ENCODE results near the gene HDGFL3. TPM values are rescaled to one million over a fixed set of nuclear protein-coding genes. Genes with fewer than 3 reads are reported as not detected.

Gene HDGFL3
- total RNA-seq, 1 donor: 52.0 TPM

DNA sequence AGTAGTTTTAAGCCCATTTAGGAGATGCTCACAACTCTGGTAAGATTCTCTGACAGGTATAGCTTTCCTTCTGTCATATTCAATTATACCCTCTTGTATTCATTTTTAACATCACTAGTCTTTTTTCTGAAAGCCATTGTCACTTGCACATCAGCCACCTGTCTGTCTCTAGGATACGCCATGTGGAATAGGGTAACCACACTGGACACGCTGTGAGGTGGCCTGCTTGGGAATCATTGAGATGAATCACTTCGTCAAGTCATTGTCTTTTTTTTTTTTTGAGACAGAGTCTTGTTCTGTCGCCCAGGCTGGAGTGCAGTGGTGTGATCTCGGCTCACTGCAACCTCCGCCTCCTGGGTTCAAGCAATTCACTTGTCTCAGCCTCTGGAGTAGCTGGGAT lies 92.8 kb downstream of the HDGFL3 start:
- no peak for DNase-seq (ENCODE audit: low read depth)
- TF ChIP-seq, protein P1, sequence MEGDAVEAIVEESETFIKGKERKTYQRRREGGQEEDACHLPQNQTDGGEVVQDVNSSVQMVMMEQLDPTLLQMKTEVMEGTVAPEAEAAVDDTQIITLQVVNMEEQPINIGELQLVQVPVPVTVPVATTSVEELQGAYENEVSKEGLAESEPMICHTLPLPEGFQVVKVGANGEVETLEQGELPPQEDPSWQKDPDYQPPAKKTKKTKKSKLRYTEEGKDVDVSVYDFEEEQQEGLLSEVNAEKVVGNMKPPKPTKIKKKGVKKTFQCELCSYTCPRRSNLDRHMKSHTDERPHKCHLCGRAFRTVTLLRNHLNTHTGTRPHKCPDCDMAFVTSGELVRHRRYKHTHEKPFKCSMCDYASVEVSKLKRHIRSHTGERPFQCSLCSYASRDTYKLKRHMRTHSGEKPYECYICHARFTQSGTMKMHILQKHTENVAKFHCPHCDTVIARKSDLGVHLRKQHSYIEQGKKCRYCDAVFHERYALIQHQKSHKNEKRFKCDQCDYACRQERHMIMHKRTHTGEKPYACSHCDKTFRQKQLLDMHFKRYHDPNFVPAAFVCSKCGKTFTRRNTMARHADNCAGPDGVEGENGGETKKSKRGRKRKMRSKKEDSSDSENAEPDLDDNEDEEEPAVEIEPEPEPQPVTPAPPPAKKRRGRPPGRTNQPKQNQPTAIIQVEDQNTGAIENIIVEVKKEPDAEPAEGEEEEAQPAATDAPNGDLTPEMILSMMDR (IDR thresholded peaks at IDR 0.05; ENCODE audit: insufficient read depth, low read length): no peak
- no peak overlapping the region for H3K4me3 ChIP-seq (ENCODE audit: low read depth, low read length)

DNA sequence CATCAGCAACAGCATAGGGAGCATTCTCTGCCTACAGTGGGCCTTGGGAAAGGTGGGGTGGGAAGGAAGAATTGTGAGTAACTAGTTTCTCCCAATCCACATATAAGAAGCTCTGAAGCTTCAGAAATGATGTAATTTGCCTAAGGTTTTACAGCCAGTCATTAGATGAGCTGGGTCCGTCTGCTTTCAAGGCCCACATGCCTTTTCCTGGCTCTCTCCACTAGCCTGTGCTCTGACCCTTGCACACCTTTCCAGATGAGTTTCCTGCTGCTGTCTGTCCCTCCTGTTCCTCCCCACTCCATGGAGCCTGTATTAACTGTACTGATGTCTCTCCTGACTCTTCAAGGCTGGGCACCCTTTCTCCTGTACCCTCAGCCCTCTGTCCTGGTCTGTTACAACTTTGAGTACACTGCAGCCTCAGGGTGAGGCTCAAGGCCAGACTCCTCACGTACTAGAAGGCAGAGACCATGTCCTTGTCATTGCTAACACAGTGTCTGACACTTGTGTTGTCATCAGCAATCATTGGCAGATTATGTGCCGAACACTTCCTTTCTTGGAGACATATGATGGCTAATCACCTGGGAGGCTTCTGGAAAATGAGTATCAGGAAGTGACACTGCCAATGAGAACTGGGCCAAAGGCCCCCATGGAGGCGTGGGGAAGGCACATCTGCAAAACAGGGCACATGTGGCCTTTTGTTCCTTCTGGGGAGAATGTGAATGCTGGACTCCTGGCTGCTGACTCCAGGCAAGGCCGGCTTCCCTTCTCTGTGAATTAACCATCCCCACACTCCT lies 93.5 kb downstream of the HDGFL3 start:
- TF ChIP-seq, protein P1 (IDR thresholded peaks at IDR 0.05; ENCODE audit: insufficient read depth, low read length): no peak
- DNase-seq (ENCODE audit: low read depth): no peak
- no peak overlapping the region for H3K4me3 ChIP-seq (ENCODE audit: low read depth, low read length)

DNA sequence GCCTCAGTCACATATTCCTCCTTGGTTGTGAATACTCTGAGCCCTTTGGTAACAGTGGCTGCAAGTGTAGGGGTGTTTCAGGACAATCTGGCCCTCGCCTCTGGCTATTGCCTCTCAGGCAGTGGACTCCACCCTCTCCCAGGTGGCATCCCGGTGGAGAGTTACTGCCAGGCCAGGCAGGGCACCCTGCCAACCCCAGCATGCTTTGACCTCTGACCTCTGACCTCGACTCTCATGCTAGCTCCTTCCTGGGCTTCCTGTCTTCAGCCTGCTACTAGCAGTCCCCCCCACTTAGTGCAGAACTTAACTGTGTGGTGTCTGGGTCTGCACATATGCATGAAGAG lies 94.7 kb downstream of the HDGFL3 start:
- no peak overlapping the region for H3K4me3 ChIP-seq (ENCODE audit: low read depth, low read length)

DNA sequence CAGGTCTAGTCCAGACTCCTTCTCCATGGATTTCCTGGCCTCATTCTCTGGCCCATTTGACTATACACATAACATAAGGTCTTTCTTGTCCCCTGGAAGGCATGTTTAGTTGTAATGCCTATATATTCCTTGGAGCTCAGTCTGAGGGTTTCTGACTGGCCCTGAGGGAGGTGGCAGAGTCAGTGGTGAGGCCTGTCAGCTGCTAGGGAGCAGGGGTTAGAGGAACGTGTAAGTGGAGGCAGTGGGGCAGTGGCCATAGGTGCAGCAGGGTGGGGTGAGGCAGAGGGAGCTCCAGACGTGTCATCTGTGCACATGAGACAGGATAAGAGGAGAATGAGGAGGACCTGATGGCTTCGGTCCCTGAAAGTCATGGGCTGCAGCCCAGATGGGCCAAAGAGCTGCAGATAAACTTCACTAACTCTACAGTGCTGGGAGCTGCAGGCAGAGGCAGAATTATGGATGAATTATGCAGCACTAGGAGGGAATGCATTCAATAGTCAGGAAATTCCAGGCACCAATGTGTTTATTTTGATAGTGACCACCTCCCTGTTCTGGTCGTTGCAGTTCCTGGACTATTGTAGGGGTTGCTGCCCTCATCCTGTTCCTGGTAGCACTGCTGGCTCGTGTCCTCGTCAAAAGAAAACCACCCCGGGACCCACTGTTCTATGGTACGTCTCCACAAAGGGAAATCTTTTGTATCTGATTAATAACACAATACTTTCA lies 95.2 kb downstream of the HDGFL3 start:
- TF ChIP-seq, protein P1 (IDR thresholded peaks at IDR 0.05; ENCODE audit: insufficient read depth, low read length): peak; percentile 33
- peak; percentile 86 for DNase-seq (ENCODE audit: low read depth)
- no peak overlapping the region for H3K4me3 ChIP-seq (ENCODE audit: low read depth, low read length)

More for the DNA sequence above, 94.7 kb downstream of the HDGFL3 start:
- no peak for DNase-seq (ENCODE audit: low read depth)
- TF ChIP-seq, protein P1 (IDR thresholded peaks at IDR 0.05; ENCODE audit: insufficient read depth, low read length): no peak

DNA sequence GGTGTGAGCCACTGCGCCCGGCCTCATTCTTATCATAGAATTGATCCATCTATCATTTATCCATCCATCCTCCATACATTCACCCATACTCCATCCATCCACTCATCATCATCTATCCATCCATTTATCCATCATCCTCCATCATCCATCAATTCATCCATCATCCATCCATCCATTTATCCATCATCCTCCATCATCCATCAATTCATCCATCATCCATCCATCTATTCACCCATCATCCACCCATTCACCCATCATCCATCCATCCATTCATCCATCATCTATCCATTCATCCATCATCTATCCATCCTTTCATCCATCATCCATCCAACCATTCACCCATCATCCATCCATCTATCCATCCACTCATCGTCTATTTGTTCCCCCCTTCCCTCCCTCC lies 96.5 kb downstream of the HDGFL3 start:
- TF ChIP-seq, protein P1 (IDR thresholded peaks at IDR 0.05; ENCODE audit: insufficient read depth, low read length): no peak
- H3K4me3 ChIP-seq (ENCODE audit: low read depth, low read length): no peak overlapping the region
- no peak for DNase-seq (ENCODE audit: low read depth)

DNA sequence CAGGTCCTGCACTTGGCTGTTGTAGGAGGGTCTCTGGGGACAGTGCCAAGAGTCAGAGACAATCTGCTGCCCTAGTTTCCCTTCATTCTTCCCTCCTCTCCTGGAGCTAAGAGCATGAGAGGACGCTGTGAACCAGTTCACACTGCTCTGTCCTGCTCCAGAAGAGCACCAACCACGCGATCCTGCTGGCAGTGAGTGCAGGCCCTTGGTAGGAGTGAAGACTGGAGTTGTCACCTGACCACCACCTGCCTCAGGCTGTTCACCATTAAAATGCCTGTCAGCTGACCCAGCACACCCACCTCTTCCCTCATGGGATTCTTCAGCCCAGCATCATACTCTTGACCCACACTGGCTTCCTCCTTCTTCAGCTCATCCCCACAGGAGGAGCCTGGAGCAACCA lies 97.2 kb downstream of the HDGFL3 start:
- DNase-seq (ENCODE audit: low read depth): no peak

More for the DNA sequence above, 97.2 kb downstream of the HDGFL3 start:
- TF ChIP-seq, protein P1 (IDR thresholded peaks at IDR 0.05; ENCODE audit: insufficient read depth, low read length): no peak
- no peak overlapping the region for H3K4me3 ChIP-seq (ENCODE audit: low read depth, low read length)
